ENCODE measurements around the gene KLK12. TPM values are rescaled to one million over a fixed set of nuclear protein-coding genes. Genes with fewer than 3 reads are reported as not detected.

KLK12 gene, protein sequence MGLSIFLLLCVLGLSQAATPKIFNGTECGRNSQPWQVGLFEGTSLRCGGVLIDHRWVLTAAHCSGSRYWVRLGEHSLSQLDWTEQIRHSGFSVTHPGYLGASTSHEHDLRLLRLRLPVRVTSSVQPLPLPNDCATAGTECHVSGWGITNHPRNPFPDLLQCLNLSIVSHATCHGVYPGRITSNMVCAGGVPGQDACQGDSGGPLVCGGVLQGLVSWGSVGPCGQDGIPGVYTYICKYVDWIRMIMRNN
- not detected in 2 replicates for polyA plus RNA-seq

DNA sequence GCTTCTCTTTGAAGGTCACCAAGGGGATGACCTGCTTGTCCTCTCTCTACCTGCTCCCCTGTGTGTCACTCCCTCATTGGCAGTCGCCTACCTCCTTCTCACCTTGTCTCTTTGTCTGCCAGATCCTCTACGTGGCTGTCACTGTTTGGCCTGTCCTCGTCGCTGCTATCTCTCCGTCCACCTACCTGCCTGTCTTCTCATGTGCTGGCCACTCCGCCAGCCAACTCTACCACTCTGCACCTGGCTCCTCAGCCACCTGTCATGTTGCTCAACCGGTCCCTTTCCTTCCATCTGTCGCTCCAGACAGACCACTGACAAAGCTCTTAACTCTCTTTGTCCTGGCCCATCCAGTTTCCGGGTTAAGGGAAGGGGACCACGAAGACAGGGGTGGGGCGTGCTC is at the start of gene KLK12:
Gene KLK12 (minus strand): TSS at position 299 of the 400 bp plus-strand sequence. CDS start 381 bp downstream, outside the sequence.

DNA sequence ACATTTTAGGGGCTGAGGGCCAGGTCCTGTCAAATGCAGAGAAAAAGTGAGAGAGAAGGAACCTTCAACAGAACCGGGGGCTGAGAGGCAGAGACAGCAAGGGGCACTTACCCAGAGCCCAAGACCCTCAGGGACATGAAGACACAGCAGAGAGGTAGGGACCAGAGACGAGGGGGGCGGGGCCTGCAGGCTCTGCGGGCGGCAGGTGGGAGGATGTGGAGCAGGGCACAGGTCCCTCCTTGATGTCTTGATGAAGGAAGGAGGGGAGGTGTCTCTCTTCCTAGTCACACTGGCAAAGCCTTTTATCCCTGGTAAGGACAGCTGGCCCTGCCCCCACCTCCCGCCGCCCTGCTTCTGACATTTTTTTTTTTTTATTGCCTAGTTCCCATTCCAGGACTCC is 47.8 kb upstream of the KLK12 start, which contains the start of gene KLK14:
Gene KLK14 (minus strand): TSS at position 277 of the 400 bp plus-strand sequence. CDS start 273 bp downstream, at position 4.

DNA sequence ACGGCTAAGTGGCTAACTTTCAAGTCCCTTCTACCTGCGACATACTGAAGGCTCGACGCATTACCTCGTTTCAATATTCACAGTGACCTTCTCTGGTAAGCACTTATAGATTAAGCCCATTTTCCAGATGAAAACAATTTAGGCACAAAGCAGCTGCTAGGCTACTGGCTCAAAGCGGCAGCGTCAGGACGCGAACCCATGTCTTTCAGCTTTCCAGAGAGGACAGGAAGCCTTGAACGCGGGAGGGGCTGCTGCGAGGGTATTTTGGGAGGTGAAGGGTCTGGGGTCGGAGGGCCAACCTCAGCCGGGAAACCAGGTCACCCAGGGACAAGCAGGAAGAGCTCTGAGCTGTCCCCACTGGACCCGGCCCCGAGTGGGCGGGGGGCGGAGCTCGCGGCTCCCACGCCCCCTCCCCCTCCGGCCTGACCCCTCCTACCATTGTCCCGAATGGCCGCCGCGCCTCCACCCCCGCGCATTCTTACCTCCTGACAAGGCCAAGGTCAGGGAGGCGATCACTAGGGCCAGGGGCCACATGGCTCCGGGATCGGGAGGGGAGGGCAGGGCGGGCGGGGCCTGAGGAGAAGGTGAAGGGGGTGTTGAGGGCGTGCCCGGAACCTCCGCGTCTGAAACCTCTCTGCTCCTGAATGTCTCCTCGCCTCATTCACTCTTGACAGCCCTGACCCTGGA is 29.9 kb upstream of the KLK12 start, which contains the start of gene KLK13:
Gene KLK13 (minus strand): TSS at position 559 of the 687 bp plus-strand sequence. CDS start 25 bp downstream, at position 534.

DNA sequence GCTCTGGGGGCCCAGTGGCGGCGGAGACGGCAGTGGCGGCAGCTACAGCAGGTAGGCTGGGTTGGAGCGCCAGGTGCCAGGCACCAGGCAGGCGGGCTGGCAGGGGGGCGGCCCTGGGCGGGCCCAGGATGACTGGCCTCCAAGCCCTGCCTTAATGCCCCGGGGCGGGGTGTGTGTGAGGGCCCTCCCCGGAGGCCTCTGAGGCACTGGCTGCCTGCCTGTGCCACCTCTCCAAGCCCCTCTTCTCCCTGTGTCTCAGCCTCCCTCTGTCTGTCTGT is 8.3 kb downstream of the KLK12 start, which contains the start of gene KLK11:
Gene KLK11 (minus strand): TSS at position 63 of the 278 bp plus-strand sequence. CDS start 985 bp downstream, outside the sequence.

DNA sequence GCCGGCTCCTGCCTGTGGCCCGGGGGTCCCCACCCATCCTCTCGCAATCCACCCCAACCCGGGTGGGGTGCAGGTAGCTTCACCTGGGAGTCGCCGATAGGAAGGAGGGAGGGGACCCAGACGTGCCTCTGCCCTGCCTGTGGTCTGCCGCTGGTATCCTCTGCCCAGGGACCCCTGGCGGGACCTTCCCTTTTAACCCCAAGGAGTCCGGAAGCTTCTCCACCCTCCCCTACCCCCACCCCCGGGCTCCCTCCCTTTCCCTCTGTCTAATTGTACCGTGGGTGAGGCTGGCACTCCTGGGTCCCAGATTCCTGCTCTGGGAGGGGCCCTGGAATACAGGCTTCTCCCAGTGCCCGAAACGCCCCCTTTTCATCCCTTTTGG is 15.3 kb downstream of the KLK12 start, which contains the start of gene KLK10:
Gene KLK10 (minus strand): TSS at position 166 of the 382 bp plus-strand sequence. CDS start 579 bp downstream, outside the sequence.

DNA sequence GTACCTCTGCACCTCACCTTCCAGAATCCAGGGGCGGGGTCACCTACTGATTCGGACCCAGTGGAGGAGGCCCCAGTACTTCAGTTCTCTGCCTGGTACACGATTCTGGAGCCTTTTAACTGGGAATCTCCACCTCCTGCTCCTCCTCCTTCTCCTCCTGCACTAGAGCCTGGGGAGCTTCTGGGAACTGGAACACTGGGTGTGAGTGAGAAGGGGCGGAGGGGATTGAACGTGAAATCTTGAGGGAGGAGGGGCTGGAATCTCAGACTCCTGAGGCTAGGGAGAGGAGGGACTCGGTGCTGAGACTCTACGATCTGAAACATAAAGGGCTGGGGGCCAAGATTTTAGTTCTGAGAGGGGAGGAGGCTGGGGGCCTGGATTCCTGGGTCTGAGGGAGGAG is 33.3 kb downstream of the KLK12 start, which contains the start of gene KLK8:
Gene KLK8 (minus strand): TSS at position 90 of the 400 bp plus-strand sequence. CDS start 437 bp downstream, outside the sequence.

DNA sequence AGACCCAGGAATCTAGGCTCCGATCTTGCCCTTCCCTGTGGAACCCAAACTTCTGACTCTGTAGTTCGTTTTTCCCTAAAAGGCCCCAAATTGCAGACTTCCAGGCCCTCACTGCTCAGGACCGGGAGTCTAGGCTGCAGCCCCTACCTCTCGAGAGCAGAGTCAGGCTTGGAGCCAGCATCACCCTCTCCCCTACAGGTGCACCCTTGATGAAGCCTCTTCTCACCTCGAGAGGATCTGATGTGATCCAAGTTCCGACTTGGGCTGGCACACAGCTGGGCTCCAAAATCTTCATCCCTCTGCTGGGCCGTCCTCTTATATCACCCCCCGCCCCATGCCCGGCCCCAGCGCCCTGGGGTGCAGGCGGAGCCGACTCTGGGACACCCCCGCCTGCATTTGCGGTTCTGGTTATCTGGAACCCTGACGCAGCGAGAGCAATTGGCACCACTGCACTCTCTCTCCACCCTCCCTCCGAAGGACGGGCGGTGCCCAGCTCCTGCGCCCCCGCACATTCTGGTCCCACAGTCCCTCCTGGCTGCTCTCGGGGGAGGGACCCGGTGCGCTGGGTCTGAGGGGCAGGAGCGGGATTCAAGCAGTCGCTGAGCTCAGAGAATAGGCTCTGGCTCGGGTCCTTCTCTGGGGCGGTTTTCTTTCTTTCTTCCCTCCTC is 51.0 kb downstream of the KLK12 start, which contains the start of gene KLK7:
Gene KLK7 (minus strand): TSS at position 293 of the 668 bp plus-strand sequence. CDS start 1,518 bp downstream, outside the sequence.

Other genes starting within 250 kb of the KLK12 start
- gene ACP4, start 244.6 kb downstream of the KLK12 start, polyA plus RNA-seq, result not detected in 2 replicates
- not detected in 2 replicates for gene KLK1, start 211.2 kb downstream of the KLK12 start, polyA plus RNA-seq
- not detected in 2 replicates for gene KLK15, start 201.4 kb downstream of the KLK12 start, polyA plus RNA-seq
- gene KLK3, start 180.1 kb downstream of the KLK12 start, polyA plus RNA-seq, result not detected in 2 replicates
- gene KLK2, start 161.6 kb downstream of the KLK12 start, polyA plus RNA-seq, result 0.20 TPM in 1 of 2 replicates, not detected in the other
- not detected in 2 replicates for gene KLK4, start 123.6 kb downstream of the KLK12 start, polyA plus RNA-seq
- 5.6 TPM in 1 of 2 replicates, not detected in the other for gene KLK5, start 82.0 kb downstream of the KLK12 start, polyA plus RNA-seq
- gene KLK6, start 65.4 kb downstream of the KLK12 start, polyA plus RNA-seq, result 2.6 and 2.8 TPM in 2 replicates
- gene KLK7, start 51.1 kb downstream of the KLK12 start, polyA plus RNA-seq, result 14.9 and 18.1 TPM in 2 replicates
- gene KLK8, start 33.4 kb downstream of the KLK12 start, polyA plus RNA-seq, result 194 and 292 TPM in 2 replicates
- gene KLK10, start 15.3 kb downstream of the KLK12 start, polyA plus RNA-seq, result 0.16 and 3.9 TPM in 2 replicates
- not detected in 2 replicates for gene KLK11, start 8.4 kb downstream of the KLK12 start, polyA plus RNA-seq
- gene KLK13, start 30.1 kb upstream of the KLK12 start, polyA plus RNA-seq, result not detected in 2 replicates
- gene KLK14, start 47.9 kb upstream of the KLK12 start, polyA plus RNA-seq, result not detected in 2 replicates
- not detected in 2 replicates for gene CTU1, start 73.4 kb upstream of the KLK12 start, polyA plus RNA-seq
- gene SIGLEC9, start 89.9 kb upstream of the KLK12 start, polyA plus RNA-seq, result not detected in 2 replicates
- gene SIGLEC7, start 107.3 kb upstream of the KLK12 start, polyA plus RNA-seq, result not detected in 2 replicates
- not detected in 2 replicates for gene CD33, start 190.1 kb upstream of the KLK12 start, polyA plus RNA-seq
- gene SIGLECL1, start 216.1 kb upstream of the KLK12 start, polyA plus RNA-seq, result not detected in 2 replicates

Data from Purkinje cell (primary cell).